HepG2 (cell line): ENCODE data around the gene C12orf43. TPM values are rescaled to one million over a fixed set of nuclear protein-coding genes. Genes with fewer than 3 reads are reported as not detected.

Experiments
- ARID2 ChIP-seq: sonication (generic); formaldehyde crosslinking; IDR thresholded peaks from 2 replicates; pipeline ENCODE4 v1.8.1; 2022; ENCODE audit warnings: mild to moderate bottlenecking, missing genetic modification reagents, borderline replicate concordance
- ELF4 ChIP-seq: sonication (generic); formaldehyde crosslinking; IDR thresholded peaks from 2 replicates; pipeline ENCODE4 v1.5.0; 2020; ENCODE audit warnings: missing genetic modification reagents, mild to moderate bottlenecking, moderate library complexity, borderline replicate concordance
- ERF ChIP-seq: IDR thresholded peaks from 2 replicates; pipeline ENCODE4 v1.6.1; 2018; ENCODE audit warnings: missing biosample characterization, missing genetic modification reagents
- GMEB1 ChIP-seq: sonication (generic); formaldehyde crosslinking; IDR thresholded peaks from 2 replicates; pipeline ENCODE4 v1.5.1; 2020; ENCODE audit warnings: missing genetic modification reagents, mild to moderate bottlenecking, borderline replicate concordance
- KDM5A ChIP-seq: fragments of 200-600 bp; sonication (generic); IDR thresholded peaks from 2 replicates; pipeline ENCODE4 v1.7.0; 2018; ENCODE audit warnings: antibody characterized with exemption, mild to moderate bottlenecking, low read length, borderline replicate concordance
- KLF6 ChIP-seq: IDR thresholded peaks from 2 replicates; pipeline ENCODE4 v1.8.0; 2016; ENCODE audit warnings: missing biosample characterization, missing genetic modification reagents
- MATR3 ChIP-seq: sonication (generic); formaldehyde crosslinking; IDR thresholded peaks from 2 replicates; pipeline ENCODE4 v1.4.0; 2020; ENCODE audit warnings: missing genetic modification reagents
- NFKBIZ ChIP-seq: IDR thresholded peaks from 2 replicates; pipeline ENCODE4 v1.6.1; 2018; ENCODE audit warnings: missing genetic modification reagents, missing compliant biosample characterization
- PAX8 ChIP-seq: sonication (generic); formaldehyde crosslinking; IDR thresholded peaks from 2 replicates; pipeline ENCODE4 v1.8.0; 2022; ENCODE audit warnings: mild to moderate bottlenecking, missing genetic modification reagents, borderline replicate concordance
- SKIL ChIP-seq: sonication (generic); formaldehyde crosslinking; IDR thresholded peaks from 2 replicates; pipeline ENCODE4 v1.8.0; 2022; ENCODE audit warnings: missing genetic modification reagents, mild to moderate bottlenecking, moderate library complexity, borderline replicate concordance
- TFDP1 ChIP-seq: IDR thresholded peaks from 2 replicates; pipeline ENCODE4 v1.6.1; 2016; ENCODE audit warnings: missing compliant biosample characterization, missing genetic modification reagents, borderline replicate concordance
- U2AF1 ChIP-seq: fragments of 200-400 bp; formaldehyde crosslinking; optimal IDR thresholded peaks from 2 replicates; pipeline ENCODE3; 2017; ENCODE audit warnings: mild to moderate bottlenecking, low read depth, low read length
- ZFP82 ChIP-seq: sonication (generic); formaldehyde crosslinking; IDR thresholded peaks from 2 replicates; pipeline ENCODE4 v1.5.1; 2020; ENCODE audit warnings: mild to moderate bottlenecking, missing genetic modification reagents, borderline replicate concordance
- ZFX ChIP-seq: sonication (generic); formaldehyde crosslinking; IDR thresholded peaks from 2 replicates; pipeline ENCODE4 v1.4.0; 2020; ENCODE audit warnings: mild to moderate bottlenecking, low read depth, missing genetic modification reagents, moderate library complexity
- ZFYVE20 ChIP-seq: sonication (generic); formaldehyde crosslinking; IDR thresholded peaks from 2 replicates; pipeline ENCODE4 v1.8.0; 2023; ENCODE audit warnings: low read depth, mild to moderate bottlenecking, moderate library complexity, missing genetic modification reagents, borderline replicate concordance
- ZNF296 ChIP-seq: sonication (generic); formaldehyde crosslinking; conservative IDR thresholded peaks from 2 replicates; pipeline ENCODE4 v1.5.0; 2020; ENCODE audit warnings: mild to moderate bottlenecking, missing genetic modification reagents
- ZNF382 ChIP-seq: sonication (generic); formaldehyde crosslinking; IDR thresholded peaks from 2 replicates; pipeline ENCODE4 v1.5.0; 2020; ENCODE audit warnings: missing genetic modification reagents, mild to moderate bottlenecking, borderline replicate concordance
- ZNF512 ChIP-seq: sonication (generic); formaldehyde crosslinking; IDR thresholded peaks from 2 replicates; pipeline ENCODE4 v1.4.0; 2020; ENCODE audit warnings: mild to moderate bottlenecking, missing genetic modification reagents
- ZNF639 ChIP-seq: conservative IDR thresholded peaks from 2 replicates; pipeline ENCODE4 v1.6.1; 2018; ENCODE audit warnings: missing genetic modification reagents
- ZSCAN21 ChIP-seq: sonication (generic); formaldehyde crosslinking; IDR thresholded peaks from 2 replicates; pipeline ENCODE4 v1.8.0; 2022; ENCODE audit warnings: mild to moderate bottlenecking, missing genetic modification reagents, moderate library complexity, borderline replicate concordance
- polyA plus RNA-seq, 8 experiments: library from polyadenylated mRNA; depleted of rRNA in 3 of 8; stranded (reverse) in 7 of 8; unstranded in 1 of 8; fragments of >200 nt; fragmentation: Illumina TruSeq in 4 of 8; extraction: Trizol in 4 of 8; gene quantifications; 2 replicates each; pipeline versions ENCODE4 v1.2.1 to v1.2.3, GENCODE V29; 2011 to 2016; ENCODE audit warnings: low read depth in 4 of 8, missing spikeins in 1 of 8, mixed read lengths in 1 of 8; ENCODE audit not compliant: insufficient read depth in 1 of 8
- total RNA-seq, 5 experiments: library from RNA; depleted of rRNA; stranded (reverse); fragments of >200 nt; fragmentation: Illumina TruSeq; extraction: Trizol; gene quantifications; 2 replicates each; pipeline ENCODE4 v1.2.3, GENCODE V29; 2016; ENCODE audit warnings: low read depth in 1 of 5

C12orf43 gene
- total and polyA plus RNA-seq, 2 of the 13 experiments (the other 11 are each of a cell fraction or from before 2014, with no cell fraction given), result 7.9 to 11.1 TPM

GRCh38 chr12:121060149-121061001 is 44.1 kb upstream of the C12orf43 start (continued):
- TF ChIP-seq GMEB1 (no peak), TFDP1 (CRISPR knock-in tag) (no peak), ZFX (CRISPR knock-in tag) (no peak), ZFYVE20 (no peak), ARID2 (CRISPR knock-in tag) (no peak), NFKBIZ (CRISPR knock-in tag) (no peak), SKIL (CRISPR knock-in tag) (no peak), ZNF512 (CRISPR knock-in tag) (no peak), ZFP82 (CRISPR knock-in tag) (no peak), ERF (CRISPR knock-in tag) (no peak), MATR3 (CRISPR knock-in tag) (no peak), ELF4 (no peak), KLF6 (CRISPR knock-in tag) (no peak), ZSCAN21 (CRISPR knock-in tag) (no peak), U2AF1 (no peak), ZNF639 (CRISPR knock-in tag) (no peak), KDM5A (peak; percentile 84), ZNF296 (no peak), PAX8 (no peak), ZNF382 (CRISPR knock-in tag) (no peak)
